ENCODE results near the gene CERCAM. TPM values are rescaled to one million over a fixed set of nuclear protein-coding genes. Genes with fewer than 3 reads are reported as not detected.

The CERCAM gene
- total and polyA plus RNA-seq, 2 experiments from 2014 or later, result 2.7 to 7.9 TPM

- no peak for TF ChIP-seq ZNF114 (CRISPR knock-in tag; IDR thresholded peaks at IDR 0.05)
- TF ChIP-seq CREB1 (CRISPR knock-in tag; IDR thresholded peaks at IDR 0.05; ENCODE audit: low read depth), result no peak
- no peak for TF ChIP-seq ZNF462 (CRISPR knock-in tag; IDR thresholded peaks at IDR 0.05)
Measured at GRCh38 chr9:128431207-128431606, 10.6 kb downstream of the CERCAM start (continued).

GRCh38 chr9:128434340-128434739, 13.7 kb downstream of the CERCAM start:
- no peak overlapping the region for H3K27ac Mint-ChIP-seq
- H3K4me1 Mint-ChIP-seq, result peaks cover 2% of the 10 kb centered on the region; the same call in 1 of the 3 replicates
- Histone ChIP-seq H3F3A (replicated peaks; ENCODE audit: low read depth) (0 out of 2 replicates have a peak, but pooled peaks cover 7% of the 10 kb centered on the region), H3K4me3 (no peak overlapping the region), H3K27me3 (ENCODE audit: insufficient read depth) (no peaks in the 10 kb centered on the region), H4K20me1 (replicated peaks; ENCODE audit: insufficient read depth) (no peaks in the 10 kb centered on the region), H3K9me2 (ENCODE audit: insufficient read depth) (no peaks in the 10 kb centered on the region), H3K79me2 (replicated peaks; ENCODE audit: insufficient read depth) (no peaks in the 10 kb centered on the region), H3K27ac (ENCODE audit: low read depth) (no peak overlapping the region), H3K4me2 (no peak overlapping the region), H2AFZ (no peak overlapping the region), H3K4me1 (ENCODE audit: insufficient read depth) (0 out of 2 replicates have a peak, but pooled peaks cover 2% of the 10 kb centered on the region), H3K36me3 (ENCODE audit: insufficient read depth) (no peaks in the 10 kb centered on the region)
- no peak overlapping the region for H3K4me3 Mint-ChIP-seq
- TF ChIP-seq NANOG (IDR thresholded peaks at IDR 0.05; ENCODE audit: borderline replicate concordance), result no peak
- no peak for TF ChIP-seq ZNF462 (CRISPR knock-in tag; IDR thresholded peaks at IDR 0.05)
- no peak for TF ChIP-seq ZNF331 (CRISPR knock-in tag; IDR thresholded peaks at IDR 0.05; ENCODE audit: low read depth)
- TF ChIP-seq EZH2 (IDR thresholded peaks at IDR 0.05; ENCODE audit: low read depth, unreplicated experiment), result no peak
- H3K9me3 Mint-ChIP-seq, result no peaks in the 10 kb centered on the region
- H3K27me3 Mint-ChIP-seq (ENCODE audit: insufficient read depth, low read depth, poor library complexity), result peaks cover 4% of the 10 kb centered on the region
- ATAC-seq (no peak), DNase-seq (ENCODE audit: low spot score) (no peak)
- H3K36me3 Mint-ChIP-seq (ENCODE audit: low read depth), result no peaks in the 10 kb centered on the region
